ENCODE measurements around the gene KMO. TPM values are rescaled to one million over a fixed set of nuclear protein-coding genes. Genes with fewer than 3 reads are reported as not detected.

Gene KMO
- total and polyA plus RNA-seq, 2 of the 13 experiments (the other 11 are each of a cell fraction or from before 2014, with no cell fraction given): 0.01 TPM; not detected in 1

GRCh38 chr1:241591736-241592135 is 59.6 kb downstream of the KMO start:
- ChIA-PET POLR2A (no interaction called here), CTCF (ENCODE audit: low intra/inter-chr PET ratio, low total read pairs) (no interaction called here)
- Histone ChIP-seq H2AFZ (ENCODE audit: low read length) (no peak overlapping the region), H3K27ac (ENCODE audit: extremely low read length, insufficient read depth, low read length) (no peak overlapping the region), H3K79me2 (ENCODE audit: insufficient read depth, low read length) (no peaks in the 10 kb centered on the region), H3K27me3 (ENCODE audit: control insufficient read depth in 1 of 2, insufficient read depth in 2 of 2, low read length in 2 of 2) (no peaks in the 10 kb centered on the region), H3K4me2 (ENCODE audit: low read depth, low read length) (no peak overlapping the region), H3K9ac (ENCODE audit: insufficient read depth, low read depth, low read length) (no peak overlapping the region), H3K4me3 (replicated peaks in 1 of 3; ENCODE audit: insufficient read depth in 1 of 3, low read depth in 2 of 3, low read length in 3 of 3) (no peak overlapping the region), H3K36me3 (replicated peaks in 1 of 2; ENCODE audit: control insufficient read depth in 1 of 2, insufficient read depth in 2 of 2, low read length in 2 of 2) (no peaks in the 10 kb centered on the region; a peak in 1 of 5 replicates), H3K4me1 (ENCODE audit: insufficient read depth, low read length) (no peaks in the 10 kb centered on the region), H4K20me1 (ENCODE audit: insufficient read depth, low read length) (no peaks in the 10 kb centered on the region), H3K9me3 (ENCODE audit: low read length) (no peaks in the 10 kb centered on the region)
- ATAC-seq (no peak), FAIRE-seq (no peak), DNase-seq (ENCODE audit: low spot score) (no peak)
- 66% methylated on average over 5 of the region's 5 CpGs for WGBS (ENCODE audit: low lambda C conversion rate)
- TF ChIP-seq MBNL3 (CRISPR knock-in tag; conservative IDR thresholded peaks at IDR 0.05) (no peak), ZNF790 (CRISPR knock-in tag; IDR thresholded peaks at IDR 0.05; ENCODE audit: borderline replicate concordance) (no peak), TP53 (CRISPR knock-in tag; conservative IDR thresholded peaks at IDR 0.05) (no peak), ZNF274 (CRISPR knock-in tag; IDR thresholded peaks at IDR 0.05) (no peak), EEA1 (CRISPR knock-in tag; IDR thresholded peaks at IDR 0.05; ENCODE audit: borderline replicate concordance) (no peak), ZFP36L2 (CRISPR knock-in tag; IDR thresholded peaks at IDR 0.05) (no peak), IKZF5 (CRISPR knock-in tag; IDR thresholded peaks at IDR 0.05) (no peak), PRMT3 (CRISPR knock-in tag; IDR thresholded peaks at IDR 0.05; ENCODE audit: borderline replicate concordance, low read depth) (no peak), CBX1 (IDR thresholded peaks at IDR 0.05; ENCODE audit: low read depth) (no peak), MLLT10 (CRISPR knock-in tag; IDR thresholded peaks at IDR 0.05) (no peak), ZSCAN31 (CRISPR knock-in tag; IDR thresholded peaks at IDR 0.05; ENCODE audit: low read depth) (no peak), TRIM22 (IDR thresholded peaks at IDR 0.05) (no peak), SALL2 (CRISPR knock-in tag; IDR thresholded peaks at IDR 0.05) (no peak), THYN1 (CRISPR knock-in tag; IDR thresholded peaks at IDR 0.05; ENCODE audit: borderline replicate concordance, low read depth) (no peak), PCBP1 (IDR thresholded peaks at IDR 0.05; ENCODE audit: borderline replicate concordance, low read depth, low read length) (no peak)
- in situ Hi-C loops (cut with HindIII; ENCODE audit: extremely low pct_ligation_motif_present, low pct_unique_long_range_greater_than_20kb) (no loop called here), intact Hi-C loops (cut with micrococcal nuclease; ENCODE audit: unreplicated experiment) (no loop called here)
- BruUV-seq (replicated peaks): no TSS peak

Measured in HepG2 (cell line).